ENCODE data around the gene PTPRG.

The PTPRG gene

DNA sequence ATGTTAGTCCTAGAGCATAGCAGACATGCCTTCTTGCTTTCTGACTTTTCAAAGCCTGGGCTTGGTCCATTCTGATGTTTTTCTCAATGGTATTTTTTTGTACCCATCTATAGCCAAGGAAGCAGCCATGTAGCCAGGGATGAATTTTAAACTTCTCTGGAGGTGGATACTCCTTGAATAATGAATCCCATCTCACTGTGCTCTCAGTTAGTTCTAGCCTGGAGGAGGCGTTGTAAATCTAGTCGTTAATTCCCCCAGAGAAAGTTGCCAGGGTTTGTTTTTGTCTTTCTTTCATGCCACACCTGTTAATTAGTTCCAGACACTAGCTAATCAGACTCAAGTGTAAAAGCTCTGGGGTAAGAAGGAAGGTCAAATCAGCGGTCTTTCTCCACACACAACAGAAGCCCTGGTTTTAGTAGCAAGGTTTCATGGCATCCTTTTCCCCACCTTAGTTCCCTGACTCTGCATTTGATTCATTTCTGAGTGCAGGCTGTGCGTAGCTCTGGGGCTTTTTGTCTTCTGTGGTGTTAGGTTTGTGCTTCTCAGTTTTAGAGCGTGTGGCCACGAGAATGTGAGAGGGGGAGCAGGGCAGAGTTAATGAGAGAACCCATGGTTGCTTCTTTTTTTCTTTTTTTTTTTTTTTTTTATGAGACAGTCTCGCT, 19.7 kb downstream of the PTPRG start:
- TF ChIP-seq, protein P1, sequence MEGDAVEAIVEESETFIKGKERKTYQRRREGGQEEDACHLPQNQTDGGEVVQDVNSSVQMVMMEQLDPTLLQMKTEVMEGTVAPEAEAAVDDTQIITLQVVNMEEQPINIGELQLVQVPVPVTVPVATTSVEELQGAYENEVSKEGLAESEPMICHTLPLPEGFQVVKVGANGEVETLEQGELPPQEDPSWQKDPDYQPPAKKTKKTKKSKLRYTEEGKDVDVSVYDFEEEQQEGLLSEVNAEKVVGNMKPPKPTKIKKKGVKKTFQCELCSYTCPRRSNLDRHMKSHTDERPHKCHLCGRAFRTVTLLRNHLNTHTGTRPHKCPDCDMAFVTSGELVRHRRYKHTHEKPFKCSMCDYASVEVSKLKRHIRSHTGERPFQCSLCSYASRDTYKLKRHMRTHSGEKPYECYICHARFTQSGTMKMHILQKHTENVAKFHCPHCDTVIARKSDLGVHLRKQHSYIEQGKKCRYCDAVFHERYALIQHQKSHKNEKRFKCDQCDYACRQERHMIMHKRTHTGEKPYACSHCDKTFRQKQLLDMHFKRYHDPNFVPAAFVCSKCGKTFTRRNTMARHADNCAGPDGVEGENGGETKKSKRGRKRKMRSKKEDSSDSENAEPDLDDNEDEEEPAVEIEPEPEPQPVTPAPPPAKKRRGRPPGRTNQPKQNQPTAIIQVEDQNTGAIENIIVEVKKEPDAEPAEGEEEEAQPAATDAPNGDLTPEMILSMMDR (IDR thresholded peaks at IDR 0.05; ENCODE audit: insufficient read depth, low read length, poor library complexity, severe bottlenecking) = no peak
- no peak overlapping the region for H3K4me3 ChIP-seq (replicated peaks; ENCODE audit: low read depth, low read length)
- peak; percentile 15 for DNase-seq (ENCODE audit: extremely low read depth, insufficient read length)
- H3K27me3 ChIP-seq (replicated peaks; ENCODE audit: control insufficient read depth, insufficient read depth, low read length) = peaks cover 1% of the 10 kb centered on the region; the same call in 1 of the 2 replicates
- H3K36me3 ChIP-seq (ENCODE audit: control insufficient read depth, insufficient read depth, low read length) = no peaks in the 10 kb centered on the region

DNA sequence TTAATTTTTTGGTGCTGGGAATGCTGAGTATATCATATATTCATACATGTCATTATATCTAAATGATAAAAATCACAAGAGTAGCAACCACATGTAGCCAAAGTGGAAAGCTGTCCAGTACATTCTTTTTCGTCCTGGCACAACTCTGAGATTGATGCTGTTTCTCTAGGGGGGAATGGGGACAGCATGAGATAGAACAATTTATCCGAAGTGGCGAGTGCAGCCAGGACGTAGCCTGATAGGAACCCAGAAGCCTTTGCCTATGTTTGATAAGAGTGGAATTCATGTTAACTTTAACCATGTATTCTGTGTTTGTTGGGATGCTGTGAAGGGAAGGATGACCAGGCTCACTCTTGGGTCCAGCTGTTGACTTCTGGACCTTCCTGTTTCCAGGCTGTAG, 20.9 kb downstream of the PTPRG start:
- TF ChIP-seq, protein P1 (IDR thresholded peaks at IDR 0.05; ENCODE audit: insufficient read depth, low read length, poor library complexity, severe bottlenecking) = no peak
- no peak for DNase-seq (ENCODE audit: extremely low read depth, insufficient read length)
- H3K36me3 ChIP-seq (ENCODE audit: control insufficient read depth, insufficient read depth, low read length) = no peaks in the 10 kb centered on the region
- H3K4me3 ChIP-seq (replicated peaks; ENCODE audit: low read depth, low read length) = no peak overlapping the region
- peaks cover 1% of the 10 kb centered on the region; the same call in 1 of the 2 replicates for H3K27me3 ChIP-seq (replicated peaks; ENCODE audit: control insufficient read depth, insufficient read depth, low read length)

DNA sequence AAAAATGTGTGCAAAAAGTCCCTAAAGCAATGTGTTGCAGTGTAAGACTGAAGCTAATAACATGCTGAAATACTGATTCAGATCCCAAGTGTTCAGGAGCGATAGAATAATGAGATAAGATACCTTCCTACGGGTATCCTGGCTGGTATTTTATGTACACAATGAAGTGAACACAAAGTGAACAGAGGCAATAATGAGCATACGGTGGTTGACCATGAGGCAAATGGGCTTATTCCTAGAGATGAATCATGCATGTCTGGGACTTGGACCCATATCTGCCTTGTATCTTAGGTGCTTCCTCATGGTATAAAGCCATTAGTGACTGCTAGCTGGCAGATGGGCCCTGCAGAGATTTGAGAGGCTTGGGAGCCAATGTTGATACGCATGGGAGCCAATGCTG, 21.5 kb downstream of the PTPRG start:
- Histone ChIP-seq H3K36me3 (ENCODE audit: control insufficient read depth, insufficient read depth, low read length) (no peaks in the 10 kb centered on the region), H3K4me3 (replicated peaks; ENCODE audit: low read depth, low read length) (no peak overlapping the region), H3K27me3 (replicated peaks; ENCODE audit: control insufficient read depth, insufficient read depth, low read length) (peaks cover 1% of the 10 kb centered on the region; the same call in 1 of the 2 replicates)
- DNase-seq (ENCODE audit: extremely low read depth, insufficient read length) = no peak
- TF ChIP-seq, protein P1 (IDR thresholded peaks at IDR 0.05; ENCODE audit: insufficient read depth, low read length, poor library complexity, severe bottlenecking) = no peak

DNA sequence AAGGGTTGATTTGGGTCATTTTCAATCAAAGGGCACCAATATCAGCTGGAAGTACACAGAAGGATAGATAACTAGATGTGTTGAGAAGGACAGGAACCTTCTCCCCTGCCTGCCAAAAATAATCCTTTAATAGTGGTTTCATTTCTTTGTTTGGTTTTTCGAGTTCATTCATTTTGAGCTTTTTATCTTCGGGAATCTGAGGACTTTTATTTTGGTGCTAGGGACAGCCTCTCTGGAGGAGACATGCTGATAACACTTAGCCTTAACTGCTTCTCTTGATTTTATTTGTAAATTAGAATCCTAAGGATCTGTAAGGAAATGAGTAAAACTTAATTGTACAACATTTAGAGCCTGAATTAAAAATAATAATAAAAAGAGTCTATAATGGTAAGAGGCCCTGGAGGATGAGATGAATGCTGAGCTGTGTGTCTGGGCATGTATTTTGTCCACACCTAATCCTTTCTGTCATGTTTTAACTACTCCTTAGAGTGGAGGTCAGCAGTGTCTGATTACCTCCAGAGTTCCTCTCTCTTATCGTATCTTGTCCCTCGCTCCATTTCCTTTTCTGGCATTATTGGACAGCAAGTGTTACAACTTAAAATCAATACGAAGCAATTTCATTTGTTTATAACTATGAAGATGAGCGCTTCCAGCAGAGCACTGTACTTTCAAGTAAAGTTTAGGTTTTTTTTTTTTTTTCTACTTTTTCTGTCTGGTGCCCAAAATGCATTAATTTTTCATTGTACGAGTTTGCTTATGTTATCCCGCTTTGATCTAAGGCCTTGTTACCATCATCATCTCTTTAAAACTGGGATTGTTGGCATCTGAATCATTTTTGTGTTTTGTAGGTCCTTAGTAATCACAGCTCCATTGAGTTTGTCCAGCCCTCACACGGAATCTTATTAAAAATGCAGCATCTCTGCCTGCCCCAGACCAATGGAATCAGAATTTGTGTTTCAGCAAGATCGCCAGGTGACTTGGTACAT, 22.8 kb downstream of the PTPRG start:
- no peaks in the 10 kb centered on the region for H3K36me3 ChIP-seq (ENCODE audit: control insufficient read depth, insufficient read depth, low read length)
- DNase-seq (ENCODE audit: extremely low read depth, insufficient read length) = no peak
- H3K27me3 ChIP-seq (replicated peaks; ENCODE audit: control insufficient read depth, insufficient read depth, low read length) = peaks cover 1% of the 10 kb centered on the region; the same call in 1 of the 2 replicates
- TF ChIP-seq, protein P1 (IDR thresholded peaks at IDR 0.05; ENCODE audit: insufficient read depth, low read length, poor library complexity, severe bottlenecking) = no peak
- H3K4me3 ChIP-seq (replicated peaks; ENCODE audit: low read depth, low read length) = no peak overlapping the region

DNA sequence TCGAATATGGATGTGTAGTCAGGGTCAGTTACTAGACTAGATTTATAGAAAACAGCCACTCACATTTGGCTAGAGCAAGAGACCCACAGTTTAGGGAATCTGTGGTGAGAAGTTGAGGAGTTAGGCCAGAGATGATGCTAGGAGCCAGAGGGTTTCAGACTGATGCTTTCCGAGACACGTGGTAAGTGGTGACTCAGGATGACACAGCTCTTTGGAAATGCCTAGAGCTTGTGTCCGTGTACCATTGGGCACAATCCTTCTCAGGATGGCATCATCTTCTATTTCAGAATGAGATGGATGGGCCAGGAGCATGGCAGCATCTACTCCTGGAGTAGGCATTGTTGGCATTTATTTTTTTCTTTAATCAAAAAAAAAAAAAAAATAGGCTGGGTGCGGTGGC, 28.5 kb downstream of the PTPRG start:
- DNase-seq (ENCODE audit: extremely low read depth, insufficient read length) = no peak
- Histone ChIP-seq H3K36me3 (ENCODE audit: control insufficient read depth, insufficient read depth, low read length) (no peaks in the 10 kb centered on the region), H3K4me3 (replicated peaks; ENCODE audit: low read depth, low read length) (no peak overlapping the region), H3K27me3 (replicated peaks; ENCODE audit: control insufficient read depth, insufficient read depth, low read length) (no peaks in the 10 kb centered on the region)
- TF ChIP-seq, protein P1 (IDR thresholded peaks at IDR 0.05; ENCODE audit: insufficient read depth, low read length, poor library complexity, severe bottlenecking) = no peak
